SU-DHL-6 (cell line): Measurements from ENCODE around the gene ETFA.

Experiments
- H2AFZ ChIP-seq: fragments of 200-600 bp; sonication (generic); 2 replicates; pipeline ENCODE4 v1.6.1; 2014; ENCODE audit warnings: low read depth, mild to moderate bottlenecking, moderate library complexity, mixed read lengths, antibody characterized with exemption, low read length; ENCODE audit not compliant: severe bottlenecking
- H3F3A ChIP-seq: fragments of 200-600 bp; shearing (Covaris generic); 2 replicates; pipeline ENCODE4 v1.6.0; 2016; ENCODE audit warnings: antibody characterized with exemption, mild to moderate bottlenecking; ENCODE audit not compliant: insufficient read depth
- H3K27ac ChIP-seq: fragments of 200-600 bp; sonication (generic); 2 replicates; pipeline ENCODE4 v1.5.1; 2016; ENCODE audit warnings: low read depth, mild to moderate bottlenecking, low read length, moderate library complexity, mixed read lengths
- H3K27me3 ChIP-seq: fragments of 200-600 bp; sonication (generic), shearing (Covaris generic); 2 replicates; pipeline ENCODE4 v1.6.0; 2014; ENCODE audit warnings: mild to moderate bottlenecking, low read length
- H3K36me3 ChIP-seq: fragments of 200-600 bp; sonication (generic); 2 replicates; pipeline ENCODE4 v1.6.1; 2014; ENCODE audit warnings: mild to moderate bottlenecking, low read length, mixed read lengths
- H3K4me2 ChIP-seq: fragments of 300-600, 200-600 bp; shearing (Covaris generic), sonication (generic); 2 replicates; pipeline ENCODE4 v1.6.0; 2014; ENCODE audit warnings: low read length, low read depth, mild to moderate bottlenecking; ENCODE audit not compliant: poor library complexity, severe bottlenecking
- H3K4me3 ChIP-seq: fragments of 200-600 bp; sonication (generic); 2 replicates; pipeline ENCODE4 v1.5.1; 2014; ENCODE audit warnings: antibody characterized with exemption, low read length, mild to moderate bottlenecking, mixed read lengths; ENCODE audit not compliant: insufficient read depth, poor library complexity, severe bottlenecking
- H3K79me2 ChIP-seq: fragments of 200-600 bp; sonication (generic); 2 replicates; pipeline ENCODE4 v1.6.1; 2014; ENCODE audit warnings: mild to moderate bottlenecking, low read length, moderate library complexity; ENCODE audit not compliant: insufficient read depth
- H3K9ac ChIP-seq: fragments of 200-600 bp; sonication (generic); 2 replicates; pipeline ENCODE4 v1.7.0; 2014; ENCODE audit warnings: mild to moderate bottlenecking, low read length
- H3K9me2 ChIP-seq: fragments of 200-600 bp; sonication (generic); replicated peaks from 2 replicates; pipeline ENCODE4 v1.6.1; 2014; ENCODE audit warnings: low read length; ENCODE audit not compliant: insufficient read depth
- H3K9me3 ChIP-seq: fragments of 200-600 bp; sonication (generic); 2 replicates; pipeline ENCODE4 v1.6.1; 2014; ENCODE audit warnings: low read length, mixed read lengths; ENCODE audit not compliant: insufficient read depth
- H4K20me1 ChIP-seq: fragments of 200-600 bp; sonication (generic); 2 replicates; pipeline ENCODE4 v1.6.1; 2014; ENCODE audit warnings: low read depth, mild to moderate bottlenecking, antibody characterized with exemption, low read length, moderate library complexity, mixed read lengths
- EZH2phosphoT487 ChIP-seq: fragments of 200-600 bp; sonication (generic), shearing (Covaris generic); conservative IDR thresholded peaks from 2 replicates; pipeline ENCODE4 v1.6.1; 2018; ENCODE audit warnings: mild to moderate bottlenecking, antibody characterized with exemption, low read length, moderate library complexity, mixed read lengths
- TF ChIP-seq, protein P1 (sequence below): fragments of 200-600 bp; sonication (generic); IDR thresholded peaks from one replicate; pipeline ENCODE4 v1.5.1; 2017; ENCODE audit warnings: antibody characterized with exemption, mild to moderate bottlenecking, low read length, moderate library complexity; ENCODE audit not compliant: insufficient read depth, poor library complexity, severe bottlenecking

ETFA gene

DNA sequence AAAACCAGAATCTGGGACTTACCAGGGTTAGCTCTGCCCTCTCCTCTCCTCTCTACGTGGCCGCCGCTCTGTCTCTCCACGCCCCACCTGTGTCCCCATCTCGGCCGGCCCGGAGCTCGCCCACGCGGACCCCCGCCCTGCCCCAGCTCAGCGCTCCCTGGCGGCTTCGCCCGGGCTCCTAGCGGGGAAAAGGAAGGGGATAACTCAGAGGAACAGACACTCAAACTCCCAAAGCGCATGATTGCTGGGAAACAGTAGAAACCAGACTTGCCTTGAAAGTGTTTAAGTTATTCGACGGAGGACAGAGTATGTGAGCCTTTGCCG, 30.8 kb upstream of the ETFA start:
- Histone ChIP-seq H3K4me3 (no peak overlapping the region), H3K79me2 (peaks cover 23% of the 10 kb centered on the region), H4K20me1 (peaks cover 6% of the 10 kb centered on the region; the same call in 1 of the 2 replicates), H3K4me2 (no peak overlapping the region), H3K9me3 (no peaks in the 10 kb centered on the region), H3K9me2 (no peaks in the 10 kb centered on the region), H3K36me3 (no peaks in the 10 kb centered on the region), H3K9ac (no peak overlapping the region), H2AFZ (no peak overlapping the region), H3K27me3 (no peaks in the 10 kb centered on the region), H3K27ac (no peak overlapping the region), H3F3A (peaks cover 4% of the 10 kb centered on the region; the same call in 1 of the 2 replicates)
- TF ChIP-seq, protein P1, sequence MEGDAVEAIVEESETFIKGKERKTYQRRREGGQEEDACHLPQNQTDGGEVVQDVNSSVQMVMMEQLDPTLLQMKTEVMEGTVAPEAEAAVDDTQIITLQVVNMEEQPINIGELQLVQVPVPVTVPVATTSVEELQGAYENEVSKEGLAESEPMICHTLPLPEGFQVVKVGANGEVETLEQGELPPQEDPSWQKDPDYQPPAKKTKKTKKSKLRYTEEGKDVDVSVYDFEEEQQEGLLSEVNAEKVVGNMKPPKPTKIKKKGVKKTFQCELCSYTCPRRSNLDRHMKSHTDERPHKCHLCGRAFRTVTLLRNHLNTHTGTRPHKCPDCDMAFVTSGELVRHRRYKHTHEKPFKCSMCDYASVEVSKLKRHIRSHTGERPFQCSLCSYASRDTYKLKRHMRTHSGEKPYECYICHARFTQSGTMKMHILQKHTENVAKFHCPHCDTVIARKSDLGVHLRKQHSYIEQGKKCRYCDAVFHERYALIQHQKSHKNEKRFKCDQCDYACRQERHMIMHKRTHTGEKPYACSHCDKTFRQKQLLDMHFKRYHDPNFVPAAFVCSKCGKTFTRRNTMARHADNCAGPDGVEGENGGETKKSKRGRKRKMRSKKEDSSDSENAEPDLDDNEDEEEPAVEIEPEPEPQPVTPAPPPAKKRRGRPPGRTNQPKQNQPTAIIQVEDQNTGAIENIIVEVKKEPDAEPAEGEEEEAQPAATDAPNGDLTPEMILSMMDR = no peak
- no peak for TF ChIP-seq EZH2phosphoT487

DNA sequence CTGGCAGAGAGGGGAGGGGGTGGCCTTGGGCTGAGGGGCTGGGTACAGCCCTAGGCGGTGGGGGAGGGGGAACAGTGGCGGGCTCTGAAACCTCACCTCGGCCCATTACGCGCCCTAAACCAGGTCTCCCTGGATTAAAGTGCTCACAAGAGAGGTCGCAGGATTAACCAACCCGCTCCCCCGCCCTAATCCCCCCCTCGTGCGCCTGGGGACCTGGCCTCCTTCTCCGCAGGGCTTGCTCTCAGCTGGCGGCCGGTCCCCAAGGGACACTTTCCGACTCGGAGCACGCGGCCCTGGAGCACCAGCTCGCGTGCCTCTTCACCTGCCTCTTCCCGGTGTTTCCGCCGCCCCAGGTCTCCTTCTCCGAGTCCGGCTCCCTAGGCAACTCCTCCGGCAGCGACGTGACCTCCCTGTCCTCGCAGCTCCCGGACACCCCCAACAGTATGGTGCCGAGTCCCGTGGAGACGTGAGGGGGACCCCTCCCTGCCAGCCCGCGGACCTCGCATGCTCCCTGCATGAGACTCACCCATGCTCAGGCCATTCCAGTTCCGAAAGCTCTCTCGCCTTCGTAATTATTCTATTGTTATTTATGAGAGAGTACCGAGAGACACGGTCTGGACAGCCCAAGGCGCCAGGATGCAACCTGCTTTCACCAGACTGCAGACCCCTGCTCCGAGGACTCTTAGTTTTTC, 30.2 kb upstream of the ETFA start:
- H2AFZ ChIP-seq = no peak overlapping the region
- TF ChIP-seq, protein P1 = no peak
- no peak overlapping the region for H3K4me2 ChIP-seq
- peaks cover 7% of the 10 kb centered on the region; the same call in 1 of the 2 replicates for H3F3A ChIP-seq
- no peak overlapping the region for H3K9ac ChIP-seq
- peaks cover 27% of the 10 kb centered on the region for H3K79me2 ChIP-seq
- no peaks in the 10 kb centered on the region for H3K27me3 ChIP-seq
- H3K4me3 ChIP-seq = no peak overlapping the region
- H3K36me3 ChIP-seq = no peaks in the 10 kb centered on the region
- no peak overlapping the region for H3K27ac ChIP-seq
- H3K9me2 ChIP-seq = no peaks in the 10 kb centered on the region
- no peaks in the 10 kb centered on the region for H3K9me3 ChIP-seq
- peaks cover 6% of the 10 kb centered on the region; the same call in 1 of the 2 replicates for H4K20me1 ChIP-seq

DNA sequence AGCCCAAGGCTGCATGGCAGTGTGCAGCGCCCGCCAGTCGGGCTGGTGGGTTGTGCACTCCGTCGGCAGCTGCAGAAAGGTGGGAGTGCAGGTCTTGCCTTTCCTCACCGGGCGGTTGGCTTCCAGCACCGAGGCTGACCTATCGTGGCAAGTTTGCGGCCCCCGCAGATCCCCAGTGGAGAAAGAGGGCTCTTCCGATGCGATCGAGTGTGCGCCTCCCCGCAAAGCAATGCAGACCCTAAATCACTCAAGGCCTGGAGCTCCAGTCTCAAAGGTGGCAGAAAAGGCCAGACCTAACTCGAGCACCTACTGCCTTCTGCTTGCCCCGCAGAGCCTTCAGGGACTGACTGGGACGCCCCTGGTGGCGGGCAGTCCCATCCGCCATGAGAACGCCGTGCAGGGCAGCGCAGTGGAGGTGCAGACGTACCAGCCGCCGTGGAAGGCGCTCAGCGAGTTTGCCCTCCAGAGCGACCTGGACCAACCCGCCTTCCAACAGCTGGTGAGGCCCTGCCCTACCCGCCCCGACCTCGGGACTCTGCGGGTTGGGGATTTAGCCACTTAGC, 29.6 kb upstream of the ETFA start:
- no peak overlapping the region for H2AFZ ChIP-seq
- peaks cover 11% of the 10 kb centered on the region for H3F3A ChIP-seq
- peaks cover 6% of the 10 kb centered on the region; the same call in 1 of the 2 replicates for H4K20me1 ChIP-seq
- H3K9me3 ChIP-seq = no peaks in the 10 kb centered on the region
- H3K4me2 ChIP-seq = no peak overlapping the region
- H3K9ac ChIP-seq = no peak overlapping the region
- no peak overlapping the region for H3K27ac ChIP-seq
- H3K9me2 ChIP-seq = no peaks in the 10 kb centered on the region
- no peaks in the 10 kb centered on the region for H3K36me3 ChIP-seq
- peaks cover 27% of the 10 kb centered on the region for H3K79me2 ChIP-seq
- no peak overlapping the region for H3K4me3 ChIP-seq
- no peaks in the 10 kb centered on the region for H3K27me3 ChIP-seq
- TF ChIP-seq, protein P1 = no peak
- TF ChIP-seq EZH2phosphoT487 = no peak
